H1 (cell line): ENCODE results near the gene SIM2. TPM values are rescaled to one million over a fixed set of nuclear protein-coding genes. Genes with fewer than 3 reads are reported as not detected.

Experiments
- CTCF ChIA-PET: fragments of 300-600 bp; sonication (Branson Sonifier 250); formaldehyde crosslinking; loops from one replicate; lab custom pipeline; 2021; ENCODE audit not compliant: partially characterized antibody; lab: Charles Lee
- POLR2A ChIA-PET: fragments of 300-600 bp; sonication (Branson Sonifier 250); formaldehyde crosslinking; loops from one replicate; lab custom pipeline; 2021; ENCODE audit warnings: inconsistent platforms; ENCODE audit not compliant: partially characterized antibody; lab: Charles Lee
- DNase-seq, 2 experiments: peaks; one replicate each; pipeline versions ENCODE4 v3.0.0 to v3.0.0-alpha.2; 2010 to 2022; ENCODE audit warnings: low spot score in 2 of 2, low read depth in 1 of 2, mixed read lengths in 1 of 2
- FAIRE-seq: peaks from 2 replicates; lab custom pipeline; 2011; peaks lifted over from hg19 to GRCh38; lab: Jason Lieb, UNC
- H2AFZ ChIP-seq: 2 replicates; pipeline ENCODE4 v1.8.1; 2012; ENCODE audit warnings: low read length, inconsistent platforms
- H2AK5ac ChIP-seq: 2 replicates; pipeline ENCODE4 v1.6.1; 2013; ENCODE audit warnings: low read depth, low read length
- H2BK120ac ChIP-seq: replicated peaks from 2 replicates; pipeline ENCODE3; 2013; ENCODE audit warnings: low read depth, low read length, inconsistent platforms
- H2BK12ac ChIP-seq: 2 replicates; pipeline ENCODE4 v1.6.1; 2013; ENCODE audit warnings: low read depth, low read length
- H2BK15ac ChIP-seq: 2 replicates; pipeline ENCODE4 v1.6.1; 2013; ENCODE audit warnings: low read length
- H2BK20ac ChIP-seq: 2 replicates; pipeline ENCODE4 v1.6.1; 2013; ENCODE audit warnings: low read length
- H2BK5ac ChIP-seq: 2 replicates; pipeline ENCODE4 v1.6.1; 2013; ENCODE audit warnings: low read depth, low read length
- H3K14ac ChIP-seq: 2 replicates; pipeline ENCODE4 v1.6.1; 2013; ENCODE audit warnings: inconsistent platforms; ENCODE audit not compliant: insufficient read length
- H3K18ac ChIP-seq: 2 replicates; pipeline ENCODE4 v1.6.1; 2013; ENCODE audit warnings: low read length; ENCODE audit errors: extremely low read depth
- H3K23ac ChIP-seq: 2 replicates; pipeline ENCODE4 v1.6.1; 2013; ENCODE audit warnings: inconsistent platforms; ENCODE audit not compliant: insufficient read length
- H3K23me2 ChIP-seq: 2 replicates; pipeline ENCODE4 v1.6.1; 2013; ENCODE audit warnings: low read depth, low read length
- H3K27ac ChIP-seq: 2 replicates; pipeline ENCODE4 v1.6.1; 2011; ENCODE audit warnings: low read depth, low read length, inconsistent platforms
- H3K27me3 ChIP-seq, 4 experiments: replicated peaks in 1 of 4; 1 replicate in 1 of 4; 2 replicates in 3 of 4; pipeline versions ENCODE4 v1.6.1 to v1.8.1; 2011 to 2013; ENCODE audit warnings: low read length in 3 of 4, mild to moderate bottlenecking in 3 of 4, inconsistent platforms in 2 of 4, mixed read lengths in 2 of 4, moderate library complexity in 1 of 4; ENCODE audit not compliant: control insufficient read depth in 3 of 4, insufficient read depth in 3 of 4; ENCODE audit errors: extremely low read depth in 1 of 4
- H3K36me3 ChIP-seq, 4 experiments: 2 replicates each; pipeline versions ENCODE4 v1.6.1 to v1.8.1; 2011 to 2013; ENCODE audit warnings: mild to moderate bottlenecking in 4 of 4, low read length in 3 of 4, moderate library complexity in 2 of 4, control low read depth in 1 of 4, inconsistent platforms in 1 of 4; ENCODE audit not compliant: insufficient read depth in 4 of 4, control insufficient read depth in 2 of 4
- H3K4ac ChIP-seq: replicated peaks from 2 replicates; pipeline ENCODE3; 2013; ENCODE audit warnings: low read length, low read depth, mixed read lengths, inconsistent platforms; ENCODE audit not compliant: insufficient read length
- H3K4me1 ChIP-seq, 4 experiments: replicated peaks in 1 of 4; 1 replicate in 1 of 4; 2 replicates in 3 of 4; pipeline versions ENCODE4 v1.6.1 to v1.8.1; 2011 to 2013; ENCODE audit warnings: low read length in 3 of 4, inconsistent platforms in 2 of 4, mixed read lengths in 1 of 4; ENCODE audit not compliant: insufficient read depth in 4 of 4, control insufficient read depth in 3 of 4
- H3K4me2 ChIP-seq, 2 experiments: 2 replicates each; pipeline versions ENCODE4 v1.6.1 to v1.8.1; 2011 to 2013; ENCODE audit warnings: low read depth in 2 of 2, low read length in 2 of 2, control low read depth in 1 of 2, inconsistent platforms in 1 of 2, mild to moderate bottlenecking in 1 of 2; ENCODE audit not compliant: insufficient read depth in 1 of 2
- H3K4me3 ChIP-seq, 4 experiments: fragments of 200-600, 300-600 bp in 1 of 4; sonication (generic), shearing (Covaris generic), sonication (Bioruptor Twin) in 1 of 4; 2 replicates each; pipeline versions ENCODE4 v1.5.1 to v1.8.1; 2011 to 2016; ENCODE audit warnings: low read length in 4 of 4, low read depth in 3 of 4, control low read depth in 2 of 4, inconsistent platforms in 2 of 4, mild to moderate bottlenecking in 2 of 4, mixed read lengths in 1 of 4, moderate library complexity in 1 of 4; ENCODE audit not compliant: insufficient read depth in 2 of 4; ENCODE audit errors: extremely low read depth in 1 of 4
- H3K56ac ChIP-seq: replicated peaks from 2 replicates; pipeline ENCODE3; 2013; ENCODE audit warnings: low read depth, mild to moderate bottlenecking, mixed read lengths, low read length, inconsistent platforms; ENCODE audit not compliant: insufficient read length
- H3K79me1 ChIP-seq: 2 replicates; pipeline ENCODE4 v1.6.1; 2013; ENCODE audit warnings: low read depth, low read length, control low read depth
- H3K79me2 ChIP-seq, 2 experiments: 2 replicates each; pipeline versions ENCODE4 v1.6.1 to v1.8.1; 2012 to 2013; ENCODE audit warnings: low read length in 2 of 2, mild to moderate bottlenecking in 2 of 2, inconsistent platforms in 1 of 2; ENCODE audit not compliant: insufficient read depth in 2 of 2, control insufficient read depth in 1 of 2
- H3K9ac ChIP-seq, 4 experiments: replicated peaks in 1 of 4; 1 replicate in 1 of 4; 2 replicates in 3 of 4; pipeline versions ENCODE4 v1.6.1 to v1.8.1; 2011 to 2013; ENCODE audit warnings: low read depth in 3 of 4, low read length in 3 of 4, control low read depth in 2 of 4, mild to moderate bottlenecking in 2 of 4, moderate library complexity in 2 of 4, inconsistent platforms in 1 of 4; ENCODE audit errors: extremely low read depth in 1 of 4
- H3K9me3 ChIP-seq, 2 experiments: 2 replicates each; pipeline versions ENCODE4 v1.6.1 to v1.8.1; 2012 to 2013; ENCODE audit warnings: mild to moderate bottlenecking in 2 of 2, moderate library complexity in 2 of 2, control low read depth in 1 of 2, inconsistent platforms in 1 of 2, low read depth in 1 of 2, low read length in 1 of 2, mixed read lengths in 1 of 2; ENCODE audit not compliant: insufficient read depth in 2 of 2
- H4K20me1 ChIP-seq, 2 experiments: replicated peaks in 1 of 2; 2 replicates each; pipeline versions ENCODE3 to v1.8.1; 2011 to 2013; ENCODE audit warnings: inconsistent platforms in 2 of 2, low read length in 2 of 2, mild to moderate bottlenecking in 1 of 2; ENCODE audit not compliant: insufficient read depth in 2 of 2, control insufficient read depth in 1 of 2
- H4K5ac ChIP-seq: 2 replicates; pipeline ENCODE4 v1.6.1; 2013; ENCODE audit warnings: low read length, low read depth, mixed read lengths, inconsistent platforms; ENCODE audit not compliant: insufficient read length
- H4K8ac ChIP-seq: 2 replicates; pipeline ENCODE4 v1.8.0; 2013; ENCODE audit warnings: mild to moderate bottlenecking, moderate library complexity, low read length, inconsistent platforms; ENCODE audit not compliant: insufficient read depth; ENCODE audit errors: extremely low read depth
- H4K91ac ChIP-seq: replicated peaks from 2 replicates; pipeline ENCODE3; 2013; ENCODE audit warnings: low read length, mixed read lengths, inconsistent platforms; ENCODE audit not compliant: insufficient read length
- CBX5 ChIP-seq: fragments of 300-800, 300-1000 bp; sonication (generic); IDR thresholded peaks from 2 replicates; pipeline ENCODE4 v1.7.1; 2016; ENCODE audit warnings: antibody characterized with exemption, low read length, low read depth
- GTF2F1 ChIP-seq: IDR thresholded peaks from 2 replicates; pipeline ENCODE4 v1.6.1; 2012; ENCODE audit warnings: low read depth, low read length, improper control_type of control experiment, borderline replicate concordance
- KDM4A ChIP-seq: IDR thresholded peaks from one replicate; pipeline ENCODE4 v1.7.1; 2012; ENCODE audit warnings: low read depth, mild to moderate bottlenecking, moderate library complexity, low read length, inconsistent platforms; ENCODE audit not compliant: severe bottlenecking
- MAFK ChIP-seq: IDR thresholded peaks from 2 replicates; pipeline ENCODE4 v1.6.1; 2012; ENCODE audit warnings: low read depth, mild to moderate bottlenecking, improper control_type of control experiment, low read length
- PHF8 ChIP-seq: fragments of 200-600 bp; sonication (generic); conservative IDR thresholded peaks from 2 replicates; pipeline ENCODE4 v1.7.1; 2012; ENCODE audit warnings: low read depth, mild to moderate bottlenecking, inconsistent platforms, low read length, moderate library complexity
- RBBP5 ChIP-seq: IDR thresholded peaks from 2 replicates; pipeline ENCODE4 v1.7.1; 2012; ENCODE audit warnings: low read depth, mild to moderate bottlenecking, inconsistent platforms, low read length, moderate library complexity, borderline replicate concordance
- SIX5 ChIP-seq: IDR thresholded peaks from 2 replicates; pipeline ENCODE4 v1.6.1; 2011; ENCODE audit warnings: mild to moderate bottlenecking, low read depth, low read length
- SP4 ChIP-seq: IDR thresholded peaks from 2 replicates; pipeline ENCODE4 v1.6.1; 2012; ENCODE audit warnings: low read length, inconsistent platforms
- TCF12 ChIP-seq: IDR thresholded peaks from 2 replicates; pipeline ENCODE4 v1.6.1; 2011; ENCODE audit warnings: low read depth, mild to moderate bottlenecking, low read length
- TEAD4 ChIP-seq: IDR thresholded peaks from 2 replicates; pipeline ENCODE4 v1.6.1; 2012; ENCODE audit warnings: low read depth, low read length, inconsistent platforms, mixed read lengths
- WGBS, 2 experiments: shearing (Covaris generic) in 1 of 2; methylation state at CpG; one replicate each; pipeline versions ENCODE4 v1.1.6 to v1.1.7; 2013 to 2015; ENCODE audit warnings: low lambda C conversion rate in 2 of 2, mixed read lengths in 2 of 2, inconsistent platforms in 1 of 2, low coverage in 1 of 2, missing lambda C conversion rate in 1 of 2; ENCODE audit not compliant: insufficient replicate concordance in 2 of 2, insufficient coverage in 1 of 2, insufficient read length in 1 of 2; ENCODE audit errors: extremely low coverage in 1 of 2, missing lambda C conversion rate in 1 of 2; 5-methylcytosine and 5-hydroxymethylcytosine counted together
- polyA plus RNA-seq, 7 experiments: library from polyadenylated mRNA; depleted of rRNA in 3 of 7; stranded (reverse) in 5 of 7; unstranded in 2 of 7; fragments of >200 nt in 5 of 7; fragments of 200-250 nt in 2 of 7; gene quantifications; 1 replicate in 5 of 7; 2 replicates in 1 of 7; 4 replicates in 1 of 7; pipeline versions ENCODE4 v1.2.1 to v1.2.3, GENCODE V29; 2011 to 2013; ENCODE audit warnings: missing spikeins in 2 of 7, mixed read lengths in 2 of 7
- total RNA-seq: library from RNA; stranded (reverse); fragmentation: NEBNext Ultra II Directional; extraction: Animal tissue kit (Norgen Biotek cat#: 25700); gene quantifications from 2 replicates; pipeline ENCODE4 v1.2.1, GENCODE V29; 2021
- TF ChIP-seq, protein P1 (sequence below): IDR thresholded peaks from 2 replicates; pipeline ENCODE4 v1.6.1; 2011; ENCODE audit warnings: low read depth, mild to moderate bottlenecking, low read length; ENCODE audit not compliant: insufficient read depth
- TF ChIP-seq, protein P2 (sequence below): IDR thresholded peaks from 2 replicates; pipeline ENCODE4 v1.6.1; 2012; ENCODE audit warnings: low read length, inconsistent platforms

The SIM2 gene
- total and polyA plus RNA-seq, 2 of the 8 experiments (the other 6 are each of a cell fraction or from before 2014, with no cell fraction given), result 0.05 to 0.26 TPM

DNA sequence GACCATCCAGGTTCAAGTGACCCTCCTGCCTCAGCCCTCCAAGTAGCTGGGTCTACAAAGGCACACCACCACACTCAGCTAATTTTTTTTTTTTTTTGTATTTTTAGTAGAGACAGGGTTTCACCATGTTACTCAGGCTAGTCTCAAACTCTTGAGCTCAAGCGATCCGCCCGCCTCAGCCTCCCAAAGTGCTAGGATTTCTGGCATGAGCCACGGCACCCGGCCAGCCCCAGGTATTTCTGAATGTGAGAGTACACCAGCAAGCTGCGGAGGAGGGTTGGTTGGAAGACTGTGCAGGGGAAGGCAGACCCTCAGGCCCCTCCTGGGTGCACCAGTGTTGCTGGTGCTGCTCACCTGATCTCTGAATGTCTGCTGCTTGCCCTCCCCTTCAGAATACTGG is 33.1 kb upstream of the SIM2 start:
- Histone ChIP-seq H3K4me2 (no peak overlapping the region), H2BK15ac (no peak overlapping the region), H3K14ac (no peak overlapping the region), H4K8ac (no peak overlapping the region), H3K4me1 (no peaks in the 10 kb centered on the region; a peak in 1 of 7 replicates), H3K9me3 (no peaks in the 10 kb centered on the region), H2AK5ac (no peak overlapping the region), H3K23ac (no peak overlapping the region), H2BK120ac (no peak overlapping the region), H2AFZ (no peak overlapping the region), H3K18ac (no peak overlapping the region), H3K27ac (no peak overlapping the region), H4K5ac (no peak overlapping the region), H3K56ac (no peak overlapping the region), H2BK20ac (no peak overlapping the region), H3K4ac (no peak overlapping the region), H3K9ac (no peak overlapping the region), H3K79me2 (no peaks in the 10 kb centered on the region), H3K4me3 (no peak overlapping the region), H4K20me1 (peaks cover 0 to 2% of the 10 kb centered on the region in 2 experiments), H2BK12ac (no peak overlapping the region), H3K23me2 (no peaks in the 10 kb centered on the region; the same call in 1 of the 2 replicates), H4K91ac (no peak overlapping the region), H3K36me3 (no peaks in the 10 kb centered on the region), H3K79me1 (no peaks in the 10 kb centered on the region), H2BK5ac (no peak overlapping the region), H3K27me3 (no peaks in the 10 kb centered on the region; a peak in 2 of 7 replicates)
- 84% methylated on average over 3 of the region's 6 CpGs; no CpG with 5 or more reads in 1 of the 2 experiments for WGBS, 2 experiments
- no peak for DNase-seq
- ChIA-PET POLR2A (no interaction called here), CTCF (interaction anchor here (0.6 to 2.1 kb wide), 4 partner anchors 14 to 243 kb away, joined by 3 to 7 read pairs (median 5); no protein-coding TSS in a partner anchor)
- no peak for FAIRE-seq
- no peak for TF ChIP-seq TEAD4
- TF ChIP-seq MAFK, result no peak
- no peak for TF ChIP-seq SP4
- no peak for TF ChIP-seq CBX5
- no peak for TF ChIP-seq GTF2F1
- TF ChIP-seq SIX5, result no peak
- TF ChIP-seq, protein P1, sequence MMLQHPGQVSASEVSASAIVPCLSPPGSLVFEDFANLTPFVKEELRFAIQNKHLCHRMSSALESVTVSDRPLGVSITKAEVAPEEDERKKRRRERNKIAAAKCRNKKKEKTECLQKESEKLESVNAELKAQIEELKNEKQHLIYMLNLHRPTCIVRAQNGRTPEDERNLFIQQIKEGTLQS, result no peak
- TF ChIP-seq KDM4A, result no peak
- TF ChIP-seq TCF12, result no peak
- no peak for TF ChIP-seq PHF8
- no peak for TF ChIP-seq RBBP5
- TF ChIP-seq, protein P2, sequence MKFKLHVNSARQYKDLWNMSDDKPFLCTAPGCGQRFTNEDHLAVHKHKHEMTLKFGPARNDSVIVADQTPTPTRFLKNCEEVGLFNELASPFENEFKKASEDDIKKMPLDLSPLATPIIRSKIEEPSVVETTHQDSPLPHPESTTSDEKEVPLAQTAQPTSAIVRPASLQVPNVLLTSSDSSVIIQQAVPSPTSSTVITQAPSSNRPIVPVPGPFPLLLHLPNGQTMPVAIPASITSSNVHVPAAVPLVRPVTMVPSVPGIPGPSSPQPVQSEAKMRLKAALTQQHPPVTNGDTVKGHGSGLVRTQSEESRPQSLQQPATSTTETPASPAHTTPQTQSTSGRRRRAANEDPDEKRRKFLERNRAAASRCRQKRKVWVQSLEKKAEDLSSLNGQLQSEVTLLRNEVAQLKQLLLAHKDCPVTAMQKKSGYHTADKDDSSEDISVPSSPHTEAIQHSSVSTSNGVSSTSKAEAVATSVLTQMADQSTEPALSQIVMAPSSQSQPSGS, result no peak
